ENCODE results near the gene KANSL1L.
"Not testable (repeated sequence)": the region's sequence is repeated elsewhere in the genome, so short reads cannot be mapped to it uniquely, and the experiment has no call there.

Gene KANSL1L, protein sequence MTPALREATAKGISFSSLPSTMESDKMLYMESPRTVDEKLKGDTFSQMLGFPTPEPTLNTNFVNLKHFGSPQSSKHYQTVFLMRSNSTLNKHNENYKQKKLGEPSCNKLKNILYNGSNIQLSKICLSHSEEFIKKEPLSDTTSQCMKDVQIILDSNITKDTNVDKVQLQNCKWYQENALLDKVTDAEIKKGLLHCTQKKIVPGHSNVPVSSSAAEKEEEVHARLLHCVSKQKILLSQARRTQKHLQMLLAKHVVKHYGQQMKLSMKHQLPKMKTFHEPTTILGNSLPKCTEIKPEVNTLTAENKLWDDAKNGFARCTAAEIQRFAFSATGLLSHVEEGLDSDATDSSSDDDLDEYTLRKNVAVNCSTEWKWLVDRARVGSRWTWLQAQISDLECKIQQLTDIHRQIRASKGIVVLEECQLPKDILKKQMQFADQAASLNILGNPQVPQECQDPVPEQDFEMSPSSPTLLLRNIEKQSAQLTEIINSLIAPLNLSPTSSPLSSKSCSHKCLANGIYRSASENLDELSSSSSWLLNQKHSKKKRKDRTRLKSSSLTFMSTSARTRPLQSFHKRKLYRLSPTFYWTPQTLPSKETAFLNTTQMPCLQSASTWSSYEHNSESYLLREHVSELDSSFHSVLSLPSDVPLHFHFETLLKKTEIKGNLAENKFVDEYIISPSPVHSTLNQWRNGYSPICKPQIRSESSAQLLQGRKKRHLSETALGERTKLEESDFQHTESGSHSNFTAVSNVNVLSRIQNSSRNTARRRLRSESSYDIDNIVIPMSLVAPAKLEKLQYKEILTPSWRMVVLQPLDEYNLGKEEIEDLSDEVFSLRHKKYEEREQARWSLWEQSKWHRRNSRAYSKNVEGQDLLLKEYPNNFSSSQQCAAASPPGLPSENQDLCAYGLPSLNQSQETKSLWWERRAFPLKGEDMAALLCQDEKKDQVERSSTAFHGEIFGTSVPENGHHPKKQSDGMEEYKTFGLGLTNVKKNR

DNA sequence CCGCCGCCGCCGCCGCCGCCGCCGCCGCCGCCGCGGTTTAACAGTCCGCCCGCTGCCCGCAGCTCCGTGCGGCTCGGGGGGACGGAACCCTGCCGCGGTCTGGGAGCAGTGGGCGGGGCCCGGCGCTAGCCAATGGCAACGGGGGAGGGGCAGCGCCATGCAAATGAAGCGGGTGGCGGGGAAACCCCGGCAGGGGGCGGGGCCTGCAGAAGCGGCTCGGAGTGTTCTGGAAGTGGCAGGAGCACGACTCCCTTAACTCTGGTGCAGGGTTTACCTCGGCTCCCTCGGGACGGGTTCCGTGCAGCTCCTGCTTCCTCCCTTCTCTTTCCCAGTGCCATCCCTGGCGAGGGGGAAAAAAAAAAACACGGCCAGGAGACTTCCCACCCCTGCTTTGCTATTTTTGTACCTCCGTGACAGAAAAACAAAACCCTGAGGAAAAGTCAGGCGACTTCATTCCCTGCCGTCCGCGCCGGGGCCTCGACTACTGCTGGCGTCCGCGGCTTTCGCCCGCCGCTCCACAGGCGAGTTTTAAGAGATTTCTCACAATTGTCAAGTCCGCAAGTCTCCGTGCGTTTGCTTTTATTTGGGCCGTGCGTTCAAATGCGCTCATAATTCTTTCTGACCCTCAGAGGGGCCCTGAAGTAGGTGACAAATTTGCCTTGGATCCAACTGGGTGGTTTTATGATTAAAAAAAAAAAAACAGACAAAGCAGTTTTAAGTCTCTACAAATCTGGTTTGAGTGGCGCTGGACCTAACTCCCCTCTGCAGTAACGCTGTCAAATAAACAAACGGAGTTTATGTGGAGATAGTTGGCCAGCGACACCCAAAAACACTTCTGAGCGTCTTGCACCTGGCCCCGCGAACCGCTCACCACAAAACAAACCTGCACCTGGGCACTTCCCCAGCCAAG lies at the start of gene KANSL1L:
Gene KANSL1L (minus strand): TSS at position 101 of the 910 bp plus-strand sequence. CDS start 16,827 bp downstream, outside the sequence.
- DNase-seq = peak; percentile 97

DNA sequence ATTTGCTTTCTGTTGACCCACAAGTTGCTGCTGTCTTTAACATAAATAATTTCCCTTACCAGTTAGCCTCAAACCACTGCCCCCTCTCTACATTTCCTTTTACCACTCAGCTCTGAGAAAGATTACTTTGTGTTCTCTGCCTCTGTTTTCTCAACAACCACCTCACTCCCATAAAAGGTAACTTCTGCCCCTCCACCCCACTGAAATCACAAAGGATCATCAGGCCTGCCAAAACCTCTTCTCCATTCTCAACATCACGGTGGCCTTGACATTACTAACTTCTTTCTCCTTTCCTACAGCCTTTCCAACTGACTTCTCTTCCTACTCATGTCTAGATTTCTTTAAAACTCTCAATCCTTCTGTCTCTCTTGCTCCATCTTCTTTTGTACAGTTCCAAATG lies 43.9 kb upstream of the KANSL1L start:
- DNase-seq = no peak

DNA sequence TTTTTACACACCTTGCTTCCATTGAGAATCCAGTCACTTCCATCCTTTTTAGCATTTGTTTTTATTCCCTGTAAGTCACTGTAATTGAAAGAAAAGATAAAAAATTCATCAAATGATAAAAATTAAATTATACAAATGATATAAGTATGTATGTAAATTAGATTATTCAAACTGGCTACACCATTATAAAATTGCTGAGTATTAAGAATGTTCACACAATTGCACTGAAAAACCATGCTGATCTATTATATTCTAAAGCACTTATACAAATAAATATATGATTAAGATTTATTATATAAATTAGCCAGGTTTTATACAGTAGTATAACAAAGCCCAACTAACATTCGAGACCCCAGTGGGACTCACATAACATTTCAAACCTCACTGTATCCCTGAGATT lies 39.0 kb upstream of the KANSL1L start:
- no peak for DNase-seq

DNA sequence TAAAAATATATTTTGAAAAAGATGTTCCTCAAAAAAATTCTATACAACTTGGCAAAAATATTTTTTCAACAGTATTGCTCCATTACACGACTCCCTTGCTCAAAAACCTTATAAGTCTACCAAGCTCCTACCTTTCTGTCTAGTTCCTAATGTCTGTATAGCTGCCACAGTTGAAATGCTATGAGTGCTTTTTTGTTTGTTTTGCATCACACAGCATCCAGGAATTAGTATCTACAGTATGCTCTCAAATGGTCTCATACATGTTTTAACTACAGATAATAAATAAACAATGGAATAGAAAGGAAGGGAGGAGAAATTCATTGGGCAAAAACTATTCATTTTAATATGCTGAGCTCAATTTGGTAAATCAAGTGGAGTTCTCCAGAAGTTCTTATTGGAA lies 36.7 kb upstream of the KANSL1L start:
- DNase-seq = no peak

DNA sequence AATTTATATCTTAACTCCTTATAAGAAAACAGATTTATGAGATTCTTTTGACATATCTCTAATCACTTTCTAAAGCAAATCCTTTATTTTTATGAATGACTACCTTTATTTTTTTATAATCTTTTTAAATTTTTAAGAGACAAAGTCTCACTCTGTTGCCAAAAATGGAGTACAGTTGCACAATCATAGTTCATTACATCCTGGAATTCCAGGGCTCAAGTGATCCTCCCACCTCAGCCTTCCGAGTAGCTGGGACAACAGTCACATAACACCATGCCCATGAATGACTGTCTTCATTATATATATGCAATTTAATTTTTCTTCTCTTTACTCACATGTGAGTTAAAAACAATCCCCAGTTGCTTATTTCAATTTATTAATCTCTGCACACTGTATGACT lies 32.3 kb upstream of the KANSL1L start:
- no peak for DNase-seq

DNA sequence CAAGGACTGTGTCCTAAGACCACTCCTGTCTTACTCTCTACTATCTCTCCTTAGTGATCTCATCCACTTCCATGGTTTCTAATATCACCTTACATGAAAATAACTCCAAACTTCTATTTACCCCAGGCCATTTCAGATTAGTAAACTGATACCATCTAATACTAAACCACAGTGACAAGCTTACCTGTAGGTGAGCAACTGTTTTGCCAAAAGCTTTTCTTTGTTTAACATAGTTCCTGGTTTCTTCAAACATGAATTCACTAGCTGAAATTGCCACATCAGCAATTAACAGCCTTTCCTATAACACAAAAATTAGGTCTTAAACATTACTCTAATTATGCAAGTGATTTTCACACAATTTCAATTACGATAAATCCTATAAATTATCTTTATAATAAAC lies 31.9 kb upstream of the KANSL1L start:
- no peak for DNase-seq

DNA sequence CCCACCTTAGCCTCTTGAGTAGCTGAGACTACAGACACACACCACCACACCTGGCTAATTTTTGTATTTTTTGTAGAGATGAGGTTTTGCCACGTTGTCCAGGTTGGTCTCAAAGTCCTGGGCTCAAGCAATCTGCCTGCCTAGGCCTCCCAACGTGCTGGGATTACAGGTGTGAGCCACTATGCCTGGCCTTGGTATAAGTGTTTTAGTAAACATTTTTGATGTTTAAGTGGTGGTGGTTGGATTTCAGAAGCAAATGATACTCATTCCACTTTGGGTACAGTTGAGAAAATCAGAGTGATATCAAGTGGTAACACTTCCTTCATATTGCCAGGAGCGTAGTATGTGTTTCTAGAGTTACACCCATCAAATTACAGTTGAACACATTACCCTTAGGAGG lies 28.6 kb upstream of the KANSL1L start:
- DNase-seq = no peak

DNA sequence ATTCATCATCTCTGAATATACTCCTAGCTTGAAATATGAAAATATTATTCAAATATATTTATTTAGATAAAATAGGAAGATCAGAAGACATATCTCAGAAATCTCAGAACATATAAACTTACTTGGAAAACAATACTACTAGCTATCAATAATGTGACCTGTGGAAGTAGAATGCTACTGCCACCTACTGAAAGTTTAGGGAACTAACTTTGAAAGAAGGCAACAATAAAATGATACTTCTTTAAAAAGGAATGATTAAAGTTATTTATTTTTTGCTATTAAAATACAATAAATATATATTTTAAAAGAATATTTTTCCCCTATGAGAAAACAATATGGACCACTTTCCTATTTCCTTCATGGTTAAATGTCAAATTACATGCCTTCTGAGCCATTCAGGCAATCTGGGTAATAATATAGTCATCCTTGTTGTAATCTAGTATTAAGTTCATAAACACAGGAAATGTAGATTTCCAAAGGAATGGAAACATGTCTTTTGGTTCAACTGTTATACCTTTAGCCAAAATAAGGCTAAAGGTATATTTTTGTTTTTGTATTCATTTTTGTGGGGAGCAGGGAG lies 28.1 kb upstream of the KANSL1L start:
- peak; percentile 45 for DNase-seq

DNA sequence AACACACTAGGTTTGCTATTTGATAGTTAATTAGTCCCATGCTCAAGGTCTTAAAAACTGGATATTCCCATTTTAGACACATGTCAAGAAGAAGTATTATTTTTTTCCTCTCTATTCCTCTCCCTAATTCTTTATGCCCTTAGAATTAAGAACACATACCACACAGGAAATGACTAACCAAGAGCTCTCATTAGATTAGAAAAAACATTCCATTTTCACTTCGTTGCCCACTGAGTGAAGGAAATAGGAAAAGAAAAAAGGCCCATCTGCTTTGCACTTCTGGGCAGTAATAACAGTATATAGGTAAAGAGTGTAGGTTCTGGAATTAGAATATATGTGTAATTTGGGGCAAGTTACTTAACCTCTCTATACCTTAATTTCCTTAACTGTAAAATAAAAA lies 27.1 kb upstream of the KANSL1L start:
- no peak for DNase-seq

DNA sequence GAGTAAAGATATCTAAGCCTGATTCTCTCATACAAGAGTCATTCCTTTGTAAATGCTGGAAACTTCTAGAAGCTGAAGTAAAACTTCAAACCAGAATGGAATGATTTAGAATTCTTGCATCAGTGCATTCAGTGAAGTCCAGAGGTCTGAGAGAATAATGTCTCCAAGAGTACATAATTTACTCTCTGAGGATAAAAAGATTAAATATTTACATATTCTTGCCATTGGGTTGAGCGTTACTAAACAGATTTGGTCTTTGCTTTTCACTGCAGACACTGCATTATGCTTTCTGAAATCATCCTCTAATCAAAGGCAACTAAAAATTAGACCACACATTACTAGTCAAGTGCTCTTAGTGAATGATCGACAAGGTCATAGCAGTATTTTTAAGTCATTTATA lies 26.5 kb upstream of the KANSL1L start:
- DNase-seq = no peak

DNA sequence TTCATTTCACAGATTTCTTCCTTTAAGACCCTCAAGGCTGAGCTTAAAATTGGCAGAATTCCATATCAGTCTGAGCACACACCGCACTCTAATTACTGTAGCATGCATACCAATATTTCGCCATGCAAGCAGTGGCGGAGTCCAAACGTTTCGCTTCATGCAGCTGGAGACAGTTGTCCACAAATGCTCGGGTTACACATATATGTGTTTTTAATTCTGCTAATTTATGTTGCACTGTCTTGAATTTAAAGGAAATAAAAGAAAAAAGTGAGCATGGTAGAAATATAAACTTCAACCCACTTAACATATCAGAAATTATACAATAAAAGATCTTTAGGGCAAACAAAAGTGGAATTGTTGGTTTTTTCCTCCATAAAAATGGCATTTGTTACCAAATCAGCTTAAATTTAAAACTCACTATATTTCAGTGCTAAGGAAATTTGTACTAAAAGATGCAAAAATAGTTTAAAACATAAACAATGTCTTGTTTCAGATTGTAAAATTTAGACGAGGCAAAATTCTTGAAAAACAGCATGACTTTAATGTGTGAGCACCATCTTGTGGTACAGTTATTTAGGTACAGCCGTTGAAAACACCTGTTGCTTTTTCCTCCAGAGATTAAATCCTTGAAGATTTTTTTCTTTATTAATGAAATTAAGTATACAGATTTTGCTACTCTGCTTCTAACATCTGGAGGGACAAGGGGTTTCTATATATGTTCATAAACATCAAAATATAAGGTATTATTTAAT lies 24.1 kb upstream of the KANSL1L start:
- DNase-seq = peak; percentile 74

DNA sequence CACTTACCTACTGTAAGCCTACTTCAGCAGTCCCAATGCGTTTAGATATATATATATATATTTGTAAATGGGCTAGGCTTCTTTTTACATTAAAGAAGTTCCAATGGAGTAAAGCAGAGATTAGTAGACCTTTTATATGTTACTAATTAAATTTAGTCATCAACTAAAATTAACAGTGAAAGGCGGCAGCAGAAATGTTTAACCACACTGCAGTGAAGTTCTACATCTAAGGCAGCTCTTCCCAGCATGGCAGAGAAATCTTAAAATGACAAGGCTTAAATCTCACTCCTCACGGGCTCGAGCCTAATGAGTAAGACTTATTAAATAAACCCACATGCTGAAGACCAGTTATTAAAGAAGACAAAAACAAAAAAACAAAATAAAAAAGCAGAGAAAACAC lies 19.1 kb upstream of the KANSL1L start:
- no peak for DNase-seq

DNA sequence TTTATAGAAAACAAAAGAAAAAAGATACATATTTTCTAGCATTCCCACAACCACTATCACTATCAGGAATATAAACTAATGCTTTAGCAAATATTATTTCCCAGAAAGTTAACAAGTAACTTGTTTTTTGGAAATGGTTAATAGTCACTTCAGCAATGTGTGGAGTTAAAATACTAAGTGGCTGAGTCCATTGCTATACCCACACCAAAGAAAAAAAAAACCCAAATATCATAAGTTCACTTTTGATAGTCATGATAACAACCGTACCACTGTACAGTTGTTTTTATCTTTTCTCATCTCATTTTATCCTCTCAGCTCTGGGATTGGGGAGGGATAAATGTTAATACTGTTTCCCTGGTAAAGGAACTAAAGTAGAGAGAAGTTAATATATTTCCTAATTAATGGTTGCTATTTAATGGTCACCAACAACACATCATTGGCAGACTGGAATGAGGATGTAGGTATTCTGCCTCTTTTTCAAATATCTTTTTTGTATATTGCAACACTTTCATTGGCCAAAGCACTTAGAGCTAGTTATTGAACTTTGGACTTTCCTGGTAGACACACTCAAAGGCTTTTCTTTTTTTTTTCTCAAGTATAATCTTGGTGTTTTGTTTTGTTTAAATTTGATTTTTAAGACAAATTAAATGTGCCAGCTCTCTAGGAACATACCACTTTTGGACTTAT lies 18.4 kb upstream of the KANSL1L start:
- no peak for DNase-seq

DNA sequence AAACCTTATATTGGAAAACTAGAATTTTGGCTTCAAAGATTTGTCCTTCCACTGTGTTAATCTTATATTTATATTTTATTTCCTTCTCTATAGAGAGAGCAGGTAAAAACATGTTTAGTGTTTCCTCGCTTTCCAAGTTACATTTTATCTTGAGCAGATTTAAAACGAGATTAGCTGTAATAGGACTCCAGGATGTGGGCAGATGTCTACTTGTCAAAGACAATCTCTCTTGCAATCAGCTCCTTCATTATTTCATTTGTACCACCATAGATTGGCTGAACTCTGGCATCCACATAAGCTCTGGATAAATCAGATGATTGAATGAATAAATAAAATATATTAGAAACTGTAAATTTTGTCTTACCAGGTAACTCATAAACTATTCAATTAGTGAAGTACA lies 17.5 kb upstream of the KANSL1L start:
- no peak for DNase-seq

DNA sequence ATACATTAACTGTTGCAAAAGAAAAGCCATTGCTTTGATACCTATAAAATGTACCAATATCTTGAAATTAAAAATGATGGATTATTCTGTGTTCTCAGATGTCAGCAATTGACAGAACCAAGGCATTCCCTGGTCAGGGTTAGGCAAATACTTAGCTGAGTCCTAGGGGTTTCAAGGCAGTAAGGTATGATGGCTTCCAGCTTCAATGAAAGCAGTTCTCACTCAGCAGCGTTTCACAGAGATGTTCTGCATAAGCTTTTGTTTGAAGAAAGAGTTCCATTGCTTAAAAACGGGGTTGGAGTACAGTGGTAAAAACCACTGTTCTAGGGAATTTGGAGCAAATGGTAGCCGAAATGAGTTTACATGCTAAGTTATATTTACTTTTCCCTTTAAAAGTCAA lies 17.0 kb upstream of the KANSL1L start:
- no peak for DNase-seq

DNA sequence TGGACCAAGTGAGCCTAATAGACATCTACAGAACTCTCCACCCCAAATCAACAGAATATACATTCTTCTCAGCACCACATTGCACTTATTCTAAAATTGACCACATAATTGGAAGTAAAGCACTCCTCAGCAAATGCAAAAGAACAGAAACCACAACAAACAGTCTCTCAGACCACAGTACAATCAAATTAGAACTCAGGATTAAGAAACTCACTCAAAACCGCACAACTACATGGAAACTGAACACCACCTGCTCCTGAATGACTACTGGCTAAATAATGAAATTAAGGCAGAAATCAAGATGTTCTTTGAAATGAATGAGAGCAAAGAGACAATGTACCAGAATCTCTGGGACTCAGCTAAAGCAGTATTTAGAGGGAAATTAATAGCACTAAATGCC lies 12.7 kb upstream of the KANSL1L start:
- DNase-seq = not testable (repeated sequence)

DNA sequence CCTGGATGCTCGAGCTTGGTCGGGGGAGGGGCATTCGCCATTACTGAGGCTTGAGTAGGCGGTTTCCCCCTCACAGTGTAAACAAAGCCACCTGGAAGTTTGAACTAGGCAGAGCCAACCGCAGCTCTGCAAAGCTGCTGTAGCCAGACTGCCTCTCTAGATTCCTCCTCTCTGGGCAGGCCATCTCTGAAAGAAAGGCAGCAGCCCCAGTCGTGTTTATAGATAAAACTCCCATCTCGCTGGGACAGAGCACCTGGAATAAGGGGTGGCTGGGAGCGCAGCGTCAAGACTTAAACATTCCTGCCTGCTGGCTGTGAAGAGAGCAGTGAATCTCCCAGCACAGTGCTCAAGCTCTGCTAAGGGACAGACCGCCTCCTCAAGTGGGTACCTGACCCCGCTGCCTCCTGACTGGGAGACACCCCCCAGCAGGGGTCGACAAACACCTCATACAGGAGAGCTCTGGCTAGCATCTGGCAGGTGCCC lies 10.4 kb upstream of the KANSL1L start:
- not testable (repeated sequence) for DNase-seq

DNA sequence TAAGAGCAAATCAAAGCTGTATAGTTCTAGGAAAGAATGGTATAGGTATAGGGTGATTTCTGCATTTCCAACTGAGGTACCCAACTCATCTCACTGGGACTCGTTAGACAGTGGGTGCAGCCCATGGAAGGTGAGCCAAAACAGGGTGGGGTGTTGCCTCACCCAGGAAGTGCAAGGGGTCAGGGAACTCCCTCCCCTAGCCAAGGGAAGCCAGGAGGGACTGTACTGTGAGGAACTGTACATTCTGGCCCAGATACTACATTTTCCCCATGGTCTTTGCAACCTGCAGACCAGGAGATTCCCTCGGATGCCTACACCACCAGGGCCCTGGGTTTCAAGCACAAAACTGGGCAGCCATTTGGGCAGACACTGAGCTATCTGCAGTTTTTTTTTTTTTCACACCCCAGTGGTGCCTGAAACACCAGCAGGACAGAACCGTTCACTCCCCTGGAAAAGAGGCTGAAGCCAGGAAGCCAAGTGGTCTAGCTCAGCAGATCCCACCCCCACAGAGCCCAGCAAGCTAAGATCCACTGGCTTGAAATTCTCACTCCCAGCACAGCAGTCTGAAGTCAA lies 9.9 kb upstream of the KANSL1L start:
- DNase-seq = not testable (repeated sequence)

DNA sequence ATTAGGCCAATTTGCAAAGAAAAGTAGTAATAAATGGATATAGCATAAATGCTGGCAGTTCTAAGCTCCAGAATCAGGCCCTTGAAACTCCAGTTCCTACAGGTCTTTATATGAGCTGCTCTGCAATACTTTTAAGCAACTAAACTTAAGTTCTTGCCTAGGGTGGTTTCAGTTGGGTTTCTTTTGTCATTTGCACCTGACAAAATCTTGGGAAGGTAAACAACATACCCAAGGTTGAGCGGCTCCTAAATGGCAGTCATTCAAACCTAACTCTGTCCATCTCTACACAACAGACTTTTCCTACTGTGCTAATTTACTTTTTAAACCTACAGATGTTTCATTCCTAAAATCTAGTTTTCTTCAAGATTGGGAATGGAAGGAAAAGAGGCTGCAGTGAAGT lies 9.3 kb upstream of the KANSL1L start:
- DNase-seq = no peak

DNA sequence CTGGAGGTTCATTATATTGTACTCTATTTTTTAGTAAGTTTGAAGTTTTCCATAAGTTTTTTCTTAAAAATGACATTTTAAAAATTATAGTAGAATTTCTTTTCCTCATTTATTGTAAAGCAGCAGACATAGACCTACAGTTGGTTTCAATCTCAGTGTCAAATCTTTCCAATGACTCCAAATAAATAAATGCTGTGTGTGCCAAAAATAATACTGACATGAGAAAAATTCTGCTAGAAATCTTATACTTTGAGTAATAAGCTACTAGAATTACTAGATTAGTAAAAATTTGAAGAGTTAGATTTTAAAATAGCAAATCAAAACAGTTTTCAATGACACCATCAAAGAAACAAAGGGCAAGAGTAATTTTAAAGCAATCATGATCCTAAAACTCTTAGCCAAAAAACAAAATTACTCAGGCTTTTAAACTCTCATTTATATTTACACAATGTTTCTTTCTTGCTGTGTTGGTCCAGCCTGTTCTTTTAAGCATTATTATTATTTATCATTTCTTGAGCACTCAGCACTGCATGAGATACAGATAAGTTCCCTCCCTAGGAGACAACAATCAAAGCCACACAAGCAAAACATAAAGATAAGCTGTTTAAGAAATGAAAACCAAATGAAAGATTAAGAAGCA lies 8.3 kb upstream of the KANSL1L start:
- DNase-seq = no peak
